Right lobe of liver (tissue), 6 donors: ENCODE data around the gene USP8. TPM values are rescaled to one million over a fixed set of nuclear protein-coding genes. Genes with fewer than 3 reads are reported as not detected.
"Not testable (repeated sequence)": the region's sequence is repeated elsewhere in the genome, so short reads cannot be mapped to it uniquely, and the experiment has no call there.

Experiments used
- ATAC-seq, 4 donors: fragments of 200-7000 bp; cut with Tn5 transposase; one replicate each; pipeline ENCODE4 v1.9.1; 2020; ENCODE audit warnings: mild to moderate bottlenecking in 4 of 4, moderate library complexity in 4 of 4
- DNase-seq, 3 donors: peaks; one replicate each; pipeline ENCODE4 v3.0.0-alpha.2; 2020
- H3K27ac ChIP-seq, 3 donors: fragments of 200-600 bp; one replicate each; pipeline ENCODE4 v1.8.0; 2022
- H3K27me3 ChIP-seq, 2 donors: fragments of 200-600 bp; one replicate each; pipeline ENCODE4 v1.8.0; 2022
- H3K36me3 ChIP-seq, 4 donors: fragments of 200-600 bp; sonication (generic) in 1 of 4; one replicate each; pipeline versions ENCODE4 v1.5.1 to v1.8.0; 2017 to 2022; ENCODE audit warnings: control low read depth in 1 of 4
- H3K4me1 ChIP-seq, 4 donors: fragments of 200-600 bp; sonication (generic) in 1 of 4; one replicate each; pipeline versions ENCODE4 v1.5.1 to v1.8.0; 2017 to 2022; ENCODE audit warnings: control low read depth in 1 of 4
- H3K4me3 ChIP-seq, 3 donors: fragments of 200-600 bp; one replicate each; pipeline ENCODE4 v1.8.0; 2022
- H3K9me3 ChIP-seq, 4 donors: fragments of 200-600 bp; sonication (generic) in 1 of 4; one replicate each; pipeline versions ENCODE4 v1.5.1 to v1.8.0; 2017 to 2022; ENCODE audit warnings: control low read depth in 1 of 4
- POLR2A ChIP-seq: fragments of 450-650 bp; IDR thresholded peaks from one replicate; pipeline ENCODE4 v1.6.1; 2017; ENCODE audit warnings: antibody characterized with exemption, mild to moderate bottlenecking
- WGBS: methylation state at CpG from one replicate; pipeline ENCODE4 v1.1.6; 2018; ENCODE audit warnings: low coverage, low lambda C conversion rate; ENCODE audit not compliant: insufficient coverage; ENCODE audit errors: missing lambda C conversion rate; 5-methylcytosine and 5-hydroxymethylcytosine counted together
- intact Hi-C, 2 donors: fragments of 100-400 bp; cut with DNase I; formaldehyde crosslinking; loops; one replicate each; pipeline versions ENCODE4 v1.11.2 to v1.14.1; 2022
- total RNA-seq, 6 experiments: library from RNA; depleted of rRNA in 2 of 6; stranded (reverse); fragments of >200 nt in 2 of 6; fragmentation: NEBNext Ultra II Directional in 3 of 6; extraction: Animal tissue kit (Norgen Biotek cat#: 25700) in 3 of 6; gene quantifications; one replicate each; pipeline versions ENCODE4 v1.1.0 to v1.2.4, GENCODE V29; 2016 to 2023
- TF ChIP-seq, protein P1 (sequence below), 4 donors: fragments of 200-600 bp in 3 of 4; fragments of 450-650 bp in 1 of 4; IDR thresholded peaks; one replicate each; pipeline versions ENCODE4 v1.5.1 to v1.8.0; 2016 to 2022; ENCODE audit warnings: antibody characterized with exemption in 4 of 4, mild to moderate bottlenecking in 2 of 4
- donor health status: DM: no; HTN: yes; CAD: no.
- donor health status: DM: no; HTN: no; CAD: no.
- donor health status: DM: no; HTN: no; CAD: no.
- donor health status: DM: no; HTN: yes; CAD: no.
- donor health status: DM: no; HTN: yes; CAD: no.

Gene USP8
- total RNA-seq, 6 experiments from 2014 or later: 26.0 to 38.7 (median 34.6) TPM

DNA sequence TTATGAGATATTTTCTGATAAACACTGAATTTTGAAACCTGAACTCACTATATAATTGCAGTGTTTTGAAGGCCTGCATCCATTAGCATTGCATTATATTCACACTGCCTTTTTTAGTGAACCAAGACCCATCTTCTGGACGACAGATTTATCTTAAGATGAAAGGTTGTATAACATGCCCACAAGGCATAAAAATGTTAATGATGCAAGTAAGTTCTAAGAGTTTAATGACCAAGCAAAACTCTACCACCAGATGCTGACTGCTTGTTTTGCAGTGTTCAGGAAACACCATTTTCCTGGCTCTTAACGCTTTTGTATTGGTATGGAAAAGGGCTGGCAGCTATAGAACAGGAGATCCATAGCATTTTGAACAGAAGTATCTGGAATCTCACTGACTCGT, 76.1 kb downstream of the USP8 start:
- no peaks in the 10 kb centered on the region for H3K9me3 ChIP-seq
- TF ChIP-seq, protein P1, sequence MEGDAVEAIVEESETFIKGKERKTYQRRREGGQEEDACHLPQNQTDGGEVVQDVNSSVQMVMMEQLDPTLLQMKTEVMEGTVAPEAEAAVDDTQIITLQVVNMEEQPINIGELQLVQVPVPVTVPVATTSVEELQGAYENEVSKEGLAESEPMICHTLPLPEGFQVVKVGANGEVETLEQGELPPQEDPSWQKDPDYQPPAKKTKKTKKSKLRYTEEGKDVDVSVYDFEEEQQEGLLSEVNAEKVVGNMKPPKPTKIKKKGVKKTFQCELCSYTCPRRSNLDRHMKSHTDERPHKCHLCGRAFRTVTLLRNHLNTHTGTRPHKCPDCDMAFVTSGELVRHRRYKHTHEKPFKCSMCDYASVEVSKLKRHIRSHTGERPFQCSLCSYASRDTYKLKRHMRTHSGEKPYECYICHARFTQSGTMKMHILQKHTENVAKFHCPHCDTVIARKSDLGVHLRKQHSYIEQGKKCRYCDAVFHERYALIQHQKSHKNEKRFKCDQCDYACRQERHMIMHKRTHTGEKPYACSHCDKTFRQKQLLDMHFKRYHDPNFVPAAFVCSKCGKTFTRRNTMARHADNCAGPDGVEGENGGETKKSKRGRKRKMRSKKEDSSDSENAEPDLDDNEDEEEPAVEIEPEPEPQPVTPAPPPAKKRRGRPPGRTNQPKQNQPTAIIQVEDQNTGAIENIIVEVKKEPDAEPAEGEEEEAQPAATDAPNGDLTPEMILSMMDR (IDR thresholded peaks at IDR 0.05): no peak
- TF ChIP-seq POLR2A: no peak
- intact Hi-C loops: no loop called here
- no peak overlapping the region for H3K4me3 ChIP-seq
- no peaks in the 10 kb centered on the region for H3K27me3 ChIP-seq
- ATAC-seq: no peak
- no peak overlapping the region for H3K27ac ChIP-seq
- DNase-seq: no peak
- 63% methylated on average over 3 of the region's 3 CpGs for WGBS
- peaks cover 3 to 70% (median 28%) of the 10 kb centered on the region in 4 donors for H3K36me3 ChIP-seq
- no peaks in the 10 kb centered on the region for H3K4me1 ChIP-seq

DNA sequence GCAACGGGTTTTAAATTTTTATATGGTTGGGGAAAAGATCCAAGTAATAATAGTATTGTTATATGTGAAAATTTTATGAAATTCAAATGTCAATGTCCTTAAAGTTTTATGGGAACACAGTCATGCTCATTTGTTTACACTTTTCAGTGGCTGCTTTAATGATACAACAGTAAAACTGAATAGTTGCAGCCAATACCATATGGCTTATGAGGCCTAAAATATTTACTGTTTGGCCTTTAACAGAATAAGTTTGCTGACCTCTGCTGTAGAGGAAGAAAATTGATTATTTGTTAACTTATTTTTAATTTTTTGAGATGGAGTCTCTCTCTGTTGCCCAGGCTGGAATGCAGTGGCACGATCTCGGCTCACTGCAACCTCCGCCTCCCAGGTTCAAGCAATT, 77.6 kb downstream of the USP8 start:
- no peaks in the 10 kb centered on the region for H3K4me1 ChIP-seq
- 94% methylated on average over 4 of the region's 4 CpGs for WGBS
- intact Hi-C loops: no loop called here
- H3K9me3 ChIP-seq: no peaks in the 10 kb centered on the region
- no peaks in the 10 kb centered on the region for H3K27me3 ChIP-seq
- no peak overlapping the region for H3K4me3 ChIP-seq
- DNase-seq: no peak
- peaks cover 3 to 56% (median 21%) of the 10 kb centered on the region in 4 donors for H3K36me3 ChIP-seq
- no peak for ATAC-seq
- TF ChIP-seq POLR2A: no peak
- H3K27ac ChIP-seq: no peak overlapping the region

DNA sequence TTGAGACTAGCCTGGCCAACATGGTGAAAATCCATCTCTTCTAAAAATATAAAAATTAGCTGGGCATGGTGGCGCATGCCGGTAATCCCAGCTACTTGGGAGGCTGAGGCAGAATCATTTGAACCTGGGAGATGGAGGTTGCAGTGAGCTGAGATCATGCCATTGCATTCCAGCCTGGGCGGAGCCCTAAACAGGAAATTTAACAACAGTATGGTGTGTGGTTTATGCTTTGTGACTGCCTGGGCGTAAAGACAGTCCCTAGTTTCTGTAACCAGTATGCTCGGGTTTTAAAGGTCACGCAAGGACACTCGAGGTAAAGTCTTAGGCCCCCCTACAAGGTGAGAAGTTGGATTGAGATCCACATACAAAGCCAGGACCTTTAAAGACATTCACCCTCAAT, 78.9 kb downstream of the USP8 start:
- TF ChIP-seq, protein P1 (IDR thresholded peaks at IDR 0.05): no peak
- TF ChIP-seq POLR2A: no peak
- ATAC-seq (no peak), DNase-seq (no peak)
- Histone ChIP-seq H3K4me1 (no peaks in the 10 kb centered on the region), H3K9me3 (no peaks in the 10 kb centered on the region), H3K27ac (no peak overlapping the region), H3K27me3 (no peaks in the 10 kb centered on the region), H3K36me3 (peaks cover 3 to 43% (median 15%) of the 10 kb centered on the region in 4 donors), H3K4me3 (no peak overlapping the region)
- 79% methylated on average over 5 of the region's 7 CpGs for WGBS
- intact Hi-C loops: no loop called here

DNA sequence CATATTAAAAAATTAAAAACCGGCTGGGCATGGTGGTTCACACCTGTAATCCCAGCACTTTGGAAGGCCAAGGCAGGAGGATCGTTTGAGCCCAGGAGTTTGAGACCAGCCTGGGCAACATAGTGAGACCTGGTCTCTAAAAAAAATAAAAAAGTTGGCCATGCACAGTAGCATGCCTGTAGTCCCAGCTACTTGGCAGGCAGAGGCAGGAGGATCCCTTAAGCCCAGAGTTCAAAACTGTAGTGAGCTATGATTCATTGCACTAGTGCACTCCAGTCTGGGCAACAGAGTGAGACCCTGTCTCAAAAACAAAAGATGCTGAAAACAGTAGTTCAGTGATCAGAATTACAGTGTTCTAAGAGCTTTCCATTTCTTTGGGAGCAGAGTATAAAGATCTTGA, 81.5 kb downstream of the USP8 start:
- H3K27me3 ChIP-seq, H3K27ac ChIP-seq, H3K4me3 ChIP-seq, DNase-seq, H3K9me3 ChIP-seq, ATAC-seq, H3K4me1 ChIP-seq, intact Hi-C loops: not testable (repeated sequence)
- 83% methylated on average over 1 of the region's 2 CpGs for WGBS
- peaks cover 0 to 17% (median under 1%) of the 10 kb centered on the region in 4 donors for H3K36me3 ChIP-seq

DNA sequence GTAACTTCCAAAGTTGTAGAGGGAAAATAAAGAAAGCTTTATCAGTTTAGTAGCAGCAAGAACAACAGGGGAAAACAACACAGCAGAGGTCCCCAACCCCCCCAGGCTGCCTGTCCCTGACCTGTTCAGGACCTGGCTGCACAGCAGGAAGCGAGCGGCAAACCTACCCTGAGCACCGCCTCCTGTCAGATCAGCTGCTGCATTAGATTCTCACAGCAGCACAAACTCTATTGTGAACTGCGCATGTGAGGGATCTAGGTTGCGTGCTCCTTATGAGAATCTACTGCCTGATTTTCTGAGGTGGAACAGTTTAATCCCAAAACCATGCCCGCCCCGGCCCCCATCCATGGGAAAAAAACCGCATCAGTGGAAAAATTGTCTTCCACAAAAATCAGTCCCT, 81.9 kb downstream of the USP8 start:
- Histone ChIP-seq H3K4me3 (no peak overlapping the region), H3K4me1 (no peaks in the 10 kb centered on the region), H3K36me3 (peaks cover 0 to 15% (median 0%) of the 10 kb centered on the region in 4 donors), H3K9me3 (no peaks in the 10 kb centered on the region), H3K27ac (no peak overlapping the region), H3K27me3 (no peaks in the 10 kb centered on the region)
- ATAC-seq: peak in 3 of 4 donors; percentile 22 to 74 (median 46)
- WGBS: 66% methylated on average over 5 of the region's 8 CpGs
- TF ChIP-seq POLR2A: no peak
- TF ChIP-seq, protein P1 (IDR thresholded peaks at IDR 0.05): no peak
- DNase-seq: peak in 1 of 3 donors; percentile 24
- intact Hi-C loops: no loop called here

DNA sequence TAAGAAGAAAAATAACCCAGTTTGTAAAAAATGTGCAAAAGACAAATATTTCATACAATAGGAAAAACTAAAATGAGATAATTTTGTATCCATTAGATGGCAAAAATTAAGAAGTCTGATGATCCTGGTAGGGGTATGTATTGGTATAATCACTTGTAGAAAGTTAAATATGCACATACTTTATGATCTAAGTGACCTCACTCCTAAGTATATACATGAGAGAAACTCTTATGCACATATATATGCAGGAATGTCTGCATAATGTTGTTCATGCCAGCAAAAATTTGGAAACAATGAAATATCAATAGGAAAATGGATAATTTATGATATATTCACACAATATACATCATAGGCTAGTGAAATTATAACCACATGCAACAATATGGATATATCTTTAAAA, 88.8 kb downstream of the USP8 start:
- H3K4me3 ChIP-seq: no peak overlapping the region
- no peaks in the 10 kb centered on the region for H3K9me3 ChIP-seq
- no peaks in the 10 kb centered on the region for H3K36me3 ChIP-seq
- no peak overlapping the region for H3K27ac ChIP-seq
- intact Hi-C loops: no loop called here
- no peak for DNase-seq
- ATAC-seq: no peak
- H3K4me1 ChIP-seq: no peaks in the 10 kb centered on the region
- TF ChIP-seq, protein P1 (IDR thresholded peaks at IDR 0.05): no peak
- TF ChIP-seq POLR2A: no peak
- H3K27me3 ChIP-seq: no peaks in the 10 kb centered on the region
